Caco-2 (cell line): ENCODE results near the gene SHLD1. TPM values are rescaled to one million over a fixed set of nuclear protein-coding genes. Genes with fewer than 3 reads are reported as not detected.
A peak's percentile ranks its signal among the peaks of the same experiment; 100 is the strongest.

Experiments used
- BruUV-seq: library from RNA; stranded (reverse); fragments of 400-500 nt; replicated peaks from 2 replicates; lab custom pipeline; 2021; lab: Mats Ljungman, UMichigan
- CTCF ChIA-PET: fragments of 300-600 bp; sonication (Branson Sonifier 250); formaldehyde crosslinking; loops from one replicate; lab custom pipeline; 2022; ENCODE audit warnings: antibody characterized with exemption; lab: Charles Lee
- POLR2A ChIA-PET: fragments of 300-600 bp; sonication (Branson Sonifier 250); formaldehyde crosslinking; loops from one replicate; lab custom pipeline; 2022; ENCODE audit warnings: antibody characterized with exemption; lab: Charles Lee
- DNase-seq, 2 experiments: peaks; one replicate each; pipeline versions ENCODE4 v3.0.0 to v3.0.0-alpha.2; 2020 to 2022
- H3K27me3 ChIP-seq: replicated peaks from 2 replicates; pipeline ENCODE4 v1.6.0; 2011; ENCODE audit warnings: low read length; ENCODE audit not compliant: control insufficient read depth, insufficient read depth
- H3K36me3 ChIP-seq: 2 replicates; pipeline ENCODE4 v1.5.1; 2011; ENCODE audit warnings: low read length; ENCODE audit not compliant: control insufficient read depth, insufficient read depth
- H3K4me1 ChIP-seq: fragments of 250-450 bp; sonication (Bioruptor Pico); 2 replicates; pipeline ENCODE4 v1.5.1; 2020; ENCODE audit warnings: mild to moderate bottlenecking
- H3K4me3 ChIP-seq: 2 replicates; pipeline ENCODE4 v1.5.1; 2011; ENCODE audit warnings: low read depth, mild to moderate bottlenecking, control low read depth, low read length
- H3K9me3 ChIP-seq: fragments of 250-450 bp; sonication (Bioruptor Pico); 2 replicates; pipeline ENCODE4 v1.5.1; 2020; ENCODE audit warnings: mild to moderate bottlenecking, moderate library complexity
- H3K27ac Mint-ChIP-seq: one replicate; pipeline ENCODE4 v1.8.0; 2022; ENCODE audit warnings: mixed read lengths; ENCODE audit not compliant: unreplicated experiment
- H3K27me3 Mint-ChIP-seq: one replicate; pipeline ENCODE4 v1.8.0; 2022; ENCODE audit warnings: mixed read lengths; ENCODE audit not compliant: insufficient read depth, unreplicated experiment
- H3K36me3 Mint-ChIP-seq: one replicate; pipeline ENCODE4 v1.8.0; 2022; ENCODE audit warnings: mild to moderate bottlenecking, mixed read lengths; ENCODE audit not compliant: insufficient read depth, unreplicated experiment
- H3K4me1 Mint-ChIP-seq: one replicate; pipeline ENCODE4 v1.8.0; 2022; ENCODE audit warnings: low read depth, mixed read lengths; ENCODE audit not compliant: unreplicated experiment
- H3K4me3 Mint-ChIP-seq: one replicate; pipeline ENCODE4 v1.8.0; 2022; ENCODE audit warnings: mild to moderate bottlenecking, moderate library complexity, mixed read lengths; ENCODE audit not compliant: unreplicated experiment
- H3K9me3 Mint-ChIP-seq: one replicate; pipeline ENCODE4 v1.8.0; 2022; ENCODE audit warnings: mixed read lengths; ENCODE audit not compliant: unreplicated experiment
- intact Hi-C: fragments of 100-400 bp; cut with micrococcal nuclease; formaldehyde crosslinking; loops from one replicate; pipeline ENCODE4 v1.10.0; 2022; ENCODE audit not compliant: unreplicated experiment
- total RNA-seq: library from RNA; stranded (reverse); gene quantifications from 2 replicates; pipeline ENCODE4 v1.2.3, GENCODE V29; 2022
- TF ChIP-seq, protein P1 (sequence below), 2 experiments: fragments of 200-600 bp in 1 of 2; IDR thresholded peaks; 1 replicate in 1 of 2; 2 replicates in 1 of 2; pipeline versions ENCODE4 v1.5.1 to v1.8.0; 2011 to 2022; ENCODE audit warnings: antibody characterized with exemption in 1 of 2, control low read depth in 1 of 2, inconsistent platforms in 1 of 2, low read depth in 1 of 2, low read length in 1 of 2, mild to moderate bottlenecking in 1 of 2, moderate library complexity in 1 of 2; ENCODE audit not compliant: insufficient read depth in 1 of 2, severe bottlenecking in 1 of 2, unreplicated experiment in 1 of 2

SHLD1 gene
- total RNA-seq, 1 experiment from 2014 or later: 4.8 TPM

DNA sequence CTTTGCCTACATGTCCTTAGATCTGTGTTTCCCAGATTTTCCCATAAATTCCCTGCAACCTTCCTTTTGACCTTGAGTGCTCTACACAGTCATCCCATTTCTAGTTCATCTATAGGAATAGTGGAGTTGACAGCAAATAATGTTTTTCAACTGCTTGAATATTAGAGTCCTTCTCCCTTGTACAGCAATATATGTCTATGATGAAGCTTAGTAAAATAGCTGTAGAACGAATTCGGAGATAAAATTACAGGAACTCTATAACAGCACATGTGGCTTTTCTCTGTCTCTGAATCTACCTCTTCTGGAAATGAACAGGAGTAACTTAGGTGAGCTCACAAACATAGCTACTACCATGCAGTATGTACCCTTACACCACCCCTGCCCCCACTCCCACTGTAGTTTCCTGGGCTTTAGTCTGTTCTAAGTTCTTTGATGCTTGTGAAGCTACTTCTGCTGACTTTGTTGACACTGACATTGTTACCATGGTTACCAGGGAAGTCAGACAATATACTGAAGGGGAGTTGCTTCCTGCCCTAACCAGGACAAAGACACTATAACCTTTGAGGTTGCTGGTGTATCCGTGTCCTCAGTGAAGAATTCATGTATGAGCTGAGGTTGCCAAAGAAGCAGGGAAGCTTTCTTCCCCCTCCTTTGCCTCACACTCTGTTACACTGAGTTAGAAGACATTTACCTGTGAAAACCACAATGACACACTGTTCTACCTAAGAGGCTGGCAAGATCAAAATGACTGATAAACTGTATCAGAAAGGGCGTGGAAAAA is 35.8 kb upstream of the SHLD1 start:
- no TSS peak for BruUV-seq
- H3K4me3 Mint-ChIP-seq: no peak overlapping the region
- intact Hi-C loops: no loop called here
- H3K27me3 ChIP-seq: no peaks in the 10 kb centered on the region
- H3K4me3 ChIP-seq: no peak overlapping the region
- peaks cover 3% of the 10 kb centered on the region for H3K27me3 Mint-ChIP-seq
- DNase-seq: peak in 1 of 2 experiments; percentile 35
- H3K4me1 ChIP-seq: 0 out of 2 replicates have a peak, but pooled peaks cover 3% of the 10 kb centered on the region
- peaks cover 10% of the 10 kb centered on the region for H3K9me3 Mint-ChIP-seq
- no peak overlapping the region for H3K27ac Mint-ChIP-seq
- TF ChIP-seq, protein P1, sequence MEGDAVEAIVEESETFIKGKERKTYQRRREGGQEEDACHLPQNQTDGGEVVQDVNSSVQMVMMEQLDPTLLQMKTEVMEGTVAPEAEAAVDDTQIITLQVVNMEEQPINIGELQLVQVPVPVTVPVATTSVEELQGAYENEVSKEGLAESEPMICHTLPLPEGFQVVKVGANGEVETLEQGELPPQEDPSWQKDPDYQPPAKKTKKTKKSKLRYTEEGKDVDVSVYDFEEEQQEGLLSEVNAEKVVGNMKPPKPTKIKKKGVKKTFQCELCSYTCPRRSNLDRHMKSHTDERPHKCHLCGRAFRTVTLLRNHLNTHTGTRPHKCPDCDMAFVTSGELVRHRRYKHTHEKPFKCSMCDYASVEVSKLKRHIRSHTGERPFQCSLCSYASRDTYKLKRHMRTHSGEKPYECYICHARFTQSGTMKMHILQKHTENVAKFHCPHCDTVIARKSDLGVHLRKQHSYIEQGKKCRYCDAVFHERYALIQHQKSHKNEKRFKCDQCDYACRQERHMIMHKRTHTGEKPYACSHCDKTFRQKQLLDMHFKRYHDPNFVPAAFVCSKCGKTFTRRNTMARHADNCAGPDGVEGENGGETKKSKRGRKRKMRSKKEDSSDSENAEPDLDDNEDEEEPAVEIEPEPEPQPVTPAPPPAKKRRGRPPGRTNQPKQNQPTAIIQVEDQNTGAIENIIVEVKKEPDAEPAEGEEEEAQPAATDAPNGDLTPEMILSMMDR (IDR thresholded peaks at IDR 0.05; ENCODE audit: insufficient read depth in 1 of 2, low read depth in 1 of 2, low read length in 1 of 2, severe bottlenecking in 1 of 2, unreplicated experiment in 1 of 2): no peak
- H3K9me3 ChIP-seq: no peaks in the 10 kb centered on the region
- no peaks in the 10 kb centered on the region for H3K36me3 Mint-ChIP-seq
- ChIA-PET POLR2A (no interaction called here), CTCF (interaction anchor here (0.5 kb wide), 1 partner anchor 35 kb away, joined by 6 read pairs; no protein-coding TSS in a partner anchor)
- no peaks in the 10 kb centered on the region for H3K36me3 ChIP-seq
- peaks cover 9% of the 10 kb centered on the region for H3K4me1 Mint-ChIP-seq

DNA sequence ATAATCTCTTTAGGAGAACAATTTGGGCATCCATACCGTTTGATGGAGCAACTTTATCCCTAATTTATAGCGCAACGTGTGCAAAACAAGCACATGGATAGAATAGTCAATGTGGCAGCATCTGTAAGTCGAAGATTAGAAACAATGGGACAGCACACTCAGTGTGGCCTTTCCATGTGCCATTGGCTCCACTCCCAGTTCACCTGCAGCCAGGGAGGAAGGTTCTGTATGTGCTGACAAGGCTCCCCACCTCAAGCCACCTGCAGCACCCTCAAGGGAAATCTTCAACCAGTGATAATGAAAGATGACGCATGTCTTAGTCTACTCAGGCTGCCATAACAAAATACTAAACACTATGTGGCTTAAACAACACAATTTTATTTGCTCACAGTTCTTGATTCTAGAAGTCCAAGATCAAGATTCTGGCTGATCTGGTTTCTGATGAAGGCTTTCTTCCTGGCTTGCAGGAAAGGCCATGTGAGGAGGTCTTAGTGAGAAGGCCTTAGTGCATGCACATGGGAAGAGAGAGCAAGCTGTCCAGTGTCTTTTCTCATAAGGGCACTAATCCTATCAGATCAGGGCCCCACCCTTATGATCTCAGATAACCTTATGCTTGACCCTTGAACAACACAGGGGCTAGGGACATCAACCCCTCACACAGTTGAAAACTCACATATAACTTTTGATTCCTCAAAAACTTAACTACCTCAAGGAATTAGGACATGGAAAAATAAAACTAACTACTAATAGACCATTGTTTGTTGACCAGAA is 34.9 kb upstream of the SHLD1 start:
- H3K4me1 ChIP-seq: 0 out of 2 replicates have a peak, but pooled peaks cover 3% of the 10 kb centered on the region
- Mint-ChIP-seq H3K4me3 (no peak overlapping the region), H3K4me1 (peaks cover 9% of the 10 kb centered on the region), H3K27ac (no peak overlapping the region), H3K9me3 (peaks cover 10% of the 10 kb centered on the region), H3K36me3 (no peaks in the 10 kb centered on the region), H3K27me3 (peaks cover 3% of the 10 kb centered on the region)
- H3K9me3 ChIP-seq: no peaks in the 10 kb centered on the region
- intact Hi-C loops: no loop called here
- no peak overlapping the region for H3K4me3 ChIP-seq
- CTCF ChIA-PET: interaction anchor here (0.5 kb wide), 1 partner anchor 36 kb away, joined by 6 read pairs; no protein-coding TSS in a partner anchor
- TF ChIP-seq, protein P1 (IDR thresholded peaks at IDR 0.05; ENCODE audit: insufficient read depth in 1 of 2, low read depth in 1 of 2, low read length in 1 of 2, severe bottlenecking in 1 of 2, unreplicated experiment in 1 of 2): no peak
- POLR2A ChIA-PET: no interaction called here
- BruUV-seq: no TSS peak
- H3K27me3 ChIP-seq: no peaks in the 10 kb centered on the region
- no peak for DNase-seq
- no peaks in the 10 kb centered on the region for H3K36me3 ChIP-seq

DNA sequence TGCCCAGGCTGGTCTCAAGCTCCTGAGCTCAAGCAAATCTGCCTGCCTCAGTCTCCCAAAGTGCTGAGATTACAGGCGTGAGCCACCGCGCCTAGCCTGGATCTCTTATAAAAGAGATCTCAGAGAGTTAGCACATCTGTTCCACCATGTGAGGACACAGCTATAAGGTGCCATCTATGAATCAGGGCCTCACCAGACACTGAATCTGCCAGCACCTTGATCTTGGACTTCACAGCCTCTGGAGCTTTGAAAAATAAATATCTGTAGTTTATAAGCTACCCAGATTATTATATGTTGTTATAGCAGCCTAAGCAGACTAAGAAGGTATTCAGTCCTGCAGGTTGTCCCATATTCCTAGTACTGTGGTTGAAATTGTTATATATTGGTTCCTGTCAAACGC is 33.2 kb upstream of the SHLD1 start:
- CTCF ChIA-PET: interaction anchor here (0.6 kb wide), 1 partner anchor 57 kb away, joined by 3 read pairs; no protein-coding TSS in a partner anchor
- Histone ChIP-seq H3K4me3 (no peak overlapping the region), H3K36me3 (no peaks in the 10 kb centered on the region), H3K9me3 (no peaks in the 10 kb centered on the region), H3K4me1 (0 out of 2 replicates have a peak, but pooled peaks cover 3% of the 10 kb centered on the region), H3K27me3 (no peaks in the 10 kb centered on the region)
- Mint-ChIP-seq H3K27me3 (peaks cover 3% of the 10 kb centered on the region), H3K27ac (no peak overlapping the region), H3K36me3 (no peaks in the 10 kb centered on the region), H3K4me3 (no peak overlapping the region), H3K4me1 (peaks cover 9% of the 10 kb centered on the region), H3K9me3 (peaks cover 10% of the 10 kb centered on the region)
- POLR2A ChIA-PET: interaction anchor here (0.6 kb wide), 1 partner anchor 46 kb away, joined by 10 read pairs; no protein-coding TSS in a partner anchor
- intact Hi-C loops: no loop called here
- no TSS peak for BruUV-seq
- TF ChIP-seq, protein P1 (IDR thresholded peaks at IDR 0.05; ENCODE audit: insufficient read depth in 1 of 2, low read depth in 1 of 2, low read length in 1 of 2, severe bottlenecking in 1 of 2, unreplicated experiment in 1 of 2): no peak
- DNase-seq: no peak
